SK-N-MC (cell line): ENCODE results near the gene MON2.

Experiments
- EZH2 ChIP-seq: fragments of 200-600 bp; sonication (generic); IDR thresholded peaks from one replicate; pipeline ENCODE4 v1.6.1; 2017; ENCODE audit warnings: antibody characterized with exemption
- FOXP2 ChIP-seq: optimal IDR thresholded peaks from 2 replicates; pipeline ENCODE3; 2011; ENCODE audit warnings: mild to moderate bottlenecking, moderate library complexity; ENCODE audit not compliant: insufficient read depth; ENCODE audit errors: extremely low read length, control extremely low read depth
- POLR2AphosphoS5 ChIP-seq: IDR thresholded peaks from 2 replicates; pipeline ENCODE4 v1.6.1; 2012; ENCODE audit warnings: mild to moderate bottlenecking, low read depth, low read length, borderline replicate concordance

DNA sequence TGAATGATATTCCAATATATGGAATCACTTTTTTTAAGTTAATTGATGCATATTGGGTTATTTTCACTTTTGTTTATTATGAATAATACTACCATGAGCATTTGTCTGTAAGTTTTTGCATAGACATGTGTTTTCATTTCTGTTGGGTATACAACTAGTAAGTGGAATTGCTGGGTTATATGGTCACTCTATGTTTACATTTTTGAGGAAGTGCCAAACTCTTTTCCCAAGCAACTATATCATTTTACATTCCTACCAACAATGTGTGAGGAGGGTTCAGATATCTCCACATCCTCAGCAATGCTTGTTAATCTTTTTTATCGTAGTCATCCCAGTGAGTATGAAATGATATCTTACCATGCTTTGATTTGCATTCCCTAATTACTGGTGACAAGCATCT lies 64.0 kb downstream of the MON2 start:
- no peak for TF ChIP-seq EZH2
- TF ChIP-seq POLR2AphosphoS5 = no peak
- TF ChIP-seq FOXP2 = no peak
